Mucosa of gallbladder (tissue), 1 donor: ENCODE measurements around the gene GARNL3. TPM values are rescaled to one million over a fixed set of nuclear protein-coding genes. Genes with fewer than 3 reads are reported as not detected.

Experiments used
- DNase-seq: peaks from one replicate; pipeline ENCODE4 v3.0.0-alpha.2; 2020; ENCODE audit warnings: low spot score
- total RNA-seq: library from RNA; stranded (reverse); gene quantifications from one replicate; pipeline ENCODE4 v1.2.1, GENCODE V29; 2021
- donor health status: DM: no; HTN: no; CAD: no.

Gene GARNL3
- total RNA-seq, 1 donor from 2014 or later, result 17.1 TPM

- DNase-seq, result no peak
Observed at GRCh38 chr9:127437497-127438264, 173.1 kb downstream of the GARNL3 start.

GRCh38 chr9:127438394-127438793, 173.8 kb downstream of the GARNL3 start:
- no peak for DNase-seq

Other genes starting within 250 kb of the GARNL3 start
- 55.2 TPM for gene ANGPTL2, start 142.1 kb upstream of the GARNL3 start, total RNA-seq
- 25.0 TPM for gene SLC2A8, start 132.4 kb downstream of the GARNL3 start, total RNA-seq
- 7.6 TPM for gene ZNF79, start 159.6 kb downstream of the GARNL3 start, total RNA-seq
- 764 TPM for gene RPL12, start 186.6 kb downstream of the GARNL3 start, total RNA-seq
- gene LRSAM1, start 186.7 kb downstream of the GARNL3 start, total RNA-seq, result 30.1 TPM